ENCODE measurements around the gene ROBO4. TPM values are rescaled to one million over a fixed set of nuclear protein-coding genes. Genes with fewer than 3 reads are reported as not detected.

The ROBO4 gene
- total RNA-seq, 2 donors from 2014 or later: 8.5 to 18.8 TPM

DNA sequence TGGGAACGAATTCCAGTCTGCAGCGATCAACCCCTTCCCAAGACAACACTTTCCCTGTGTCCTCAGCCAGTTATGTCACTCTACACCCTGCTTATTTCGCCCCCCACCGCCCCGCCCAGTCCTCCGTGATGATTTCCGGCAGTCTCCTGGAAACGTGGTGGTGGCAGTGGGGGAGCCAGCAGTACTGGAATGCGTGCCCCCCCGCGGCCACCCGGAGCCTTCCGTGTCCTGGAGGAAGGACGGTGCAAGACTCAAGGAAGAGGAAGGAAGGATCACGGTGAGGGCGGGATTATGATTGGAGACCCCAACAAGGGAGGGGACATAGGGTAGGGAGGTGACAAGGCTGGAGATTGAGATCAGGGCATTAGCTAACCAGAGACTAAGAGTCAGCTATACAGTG is 28.3 kb downstream of the ROBO4 start:
- Histone ChIP-seq H3K4me3 (no peak overlapping the region), H3K27me3 (replicated peaks; ENCODE audit: insufficient read depth) (peaks cover 13% of the 10 kb centered on the region), H3K27ac (no peak overlapping the region), H3K4me1 (ENCODE audit: control insufficient read depth in 1 of 2, low read depth in 2 of 2) (peaks cover 19 to 25% of the 10 kb centered on the region in 2 donors), H3K36me3 (no peaks in the 10 kb centered on the region), H3K9me3 (no peaks in the 10 kb centered on the region)
- DNase-seq (ENCODE audit: low spot score) (no peak), ATAC-seq (ENCODE audit: insufficient number of reproducible peaks, low FRiP score, low read depth) (no peak)
- TF ChIP-seq CTCF (IDR thresholded peaks at IDR 0.05): no peak

GRCh38 chr11:124868331-124869274 is 29.1 kb downstream of the ROBO4 start:
- Histone ChIP-seq H3K4me1 (ENCODE audit: control insufficient read depth in 1 of 2, low read depth in 2 of 2) (peaks cover 21 to 28% of the 10 kb centered on the region in 2 donors), H3K27ac (no peak overlapping the region), H3K27me3 (replicated peaks; ENCODE audit: insufficient read depth) (peaks cover 17% of the 10 kb centered on the region), H3K4me3 (no peak overlapping the region), H3K36me3 (no peaks in the 10 kb centered on the region), H3K9me3 (no peaks in the 10 kb centered on the region)
- no peak for DNase-seq (ENCODE audit: low spot score)
- no peak for TF ChIP-seq CTCF (IDR thresholded peaks at IDR 0.05)
- no peak for ATAC-seq (ENCODE audit: insufficient number of reproducible peaks, low FRiP score, low read depth)

- Histone ChIP-seq H3K36me3 (no peaks in the 10 kb centered on the region), H3K27ac (no peak overlapping the region), H3K4me3 (no peak overlapping the region), H3K27me3 (replicated peaks; ENCODE audit: insufficient read depth) (peaks cover 22% of the 10 kb centered on the region), H3K9me3 (no peaks in the 10 kb centered on the region), H3K4me1 (ENCODE audit: control insufficient read depth in 1 of 2, low read depth in 2 of 2) (peaks cover 27 to 37% of the 10 kb centered on the region in 2 donors)
- DNase-seq (ENCODE audit: low spot score): no peak
- ATAC-seq (ENCODE audit: insufficient number of reproducible peaks, low FRiP score, low read depth): no peak
- peak; percentile 38 for TF ChIP-seq CTCF (IDR thresholded peaks at IDR 0.05)
Observed at GRCh38 chr11:124867700-124868099, 30.0 kb downstream of the ROBO4 start.

DNA sequence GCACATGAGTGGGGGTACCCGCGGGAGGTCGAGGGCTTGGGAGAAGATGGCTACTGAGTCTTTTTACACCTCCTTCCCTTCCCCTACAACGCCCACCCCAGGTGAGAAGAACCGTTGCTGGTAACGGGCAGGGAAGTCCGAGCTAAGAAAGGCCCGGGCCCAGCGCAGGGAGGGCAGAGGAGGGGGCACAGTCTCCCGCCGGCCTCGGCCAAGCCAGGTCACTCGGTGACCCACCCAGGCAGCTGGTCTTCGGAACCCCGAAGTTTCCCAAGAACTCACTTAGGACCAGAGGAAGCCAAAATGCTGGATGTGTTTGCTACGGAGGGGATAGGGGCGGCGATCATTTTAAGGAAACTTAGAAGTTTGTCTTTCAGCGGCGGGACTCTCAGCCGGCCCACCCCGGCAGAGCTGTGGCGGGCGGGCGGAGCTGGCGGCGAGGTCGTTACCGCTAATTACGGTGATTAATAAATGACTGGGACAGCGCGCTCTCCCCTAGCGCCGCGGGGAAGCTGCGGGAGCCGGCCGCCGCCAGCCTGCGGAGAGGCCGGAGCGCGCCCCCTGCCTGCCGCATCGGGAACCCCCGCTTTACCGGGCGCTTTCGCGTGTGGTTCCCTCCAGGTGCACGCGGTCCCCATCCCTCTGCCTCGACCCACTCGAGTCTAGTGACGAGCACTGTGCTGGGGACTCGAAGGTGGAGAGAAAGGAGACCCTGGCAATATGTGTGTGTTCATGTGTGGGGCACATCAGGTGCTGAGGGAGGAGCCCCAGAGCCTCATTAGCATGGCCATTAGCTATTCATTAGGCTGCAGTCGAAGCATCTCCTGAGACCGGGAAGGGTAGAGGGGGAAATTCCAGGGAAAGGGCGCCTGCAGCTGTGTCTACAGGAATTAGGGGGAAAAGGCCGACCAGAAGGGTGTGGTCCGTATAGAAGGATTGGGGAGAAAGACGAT is 31.5 kb downstream of the ROBO4 start:
- Histone ChIP-seq H3K9me3 (no peaks in the 10 kb centered on the region), H3K36me3 (no peaks in the 10 kb centered on the region), H3K27ac (no peak overlapping the region), H3K27me3 (replicated peaks; ENCODE audit: insufficient read depth) (peaks cover 22% of the 10 kb centered on the region), H3K4me3 (peak overlapping the region; percentile 62), H3K4me1 (ENCODE audit: control insufficient read depth in 1 of 2, low read depth in 2 of 2) (peaks cover 27 to 37% of the 10 kb centered on the region in 2 donors)
- ATAC-seq (ENCODE audit: insufficient number of reproducible peaks, low FRiP score, low read depth): no peak
- DNase-seq (ENCODE audit: low spot score): no peak
- peak; percentile 68 for TF ChIP-seq CTCF (IDR thresholded peaks at IDR 0.05)

Data from thoracic aorta (tissue), 2 donors.